ENCODE data around the gene KCNJ16. TPM values are rescaled to one million over a fixed set of nuclear protein-coding genes. Genes with fewer than 3 reads are reported as not detected.
"Not testable (repeated sequence)": the region's sequence is repeated elsewhere in the genome, so short reads cannot be mapped to it uniquely, and the experiment has no call there.

The KCNJ16 gene
- total RNA-seq, 1 donor from 2014 or later, result 16.6 TPM

GRCh38 chr17:70041540-70041939, 33.5 kb upstream of the KCNJ16 start:
- no peak for TF ChIP-seq CTCF (IDR thresholded peaks at IDR 0.05; ENCODE audit: unreplicated experiment)
- Mint-ChIP-seq H3K9me3 (ENCODE audit: low read depth) (no peaks in the 10 kb centered on the region), H3K36me3 (ENCODE audit: insufficient read depth) (no peaks in the 10 kb centered on the region), H3K4me1 (ENCODE audit: low read depth) (peaks cover 4% of the 10 kb centered on the region), H3K4me3 (ENCODE audit: low read depth) (no peak overlapping the region), H3K27me3 (no peaks in the 10 kb centered on the region), H3K27ac (no peak overlapping the region)
- DNase-seq (ENCODE audit: low spot score, unreplicated experiment), result no peak

- not testable (repeated sequence) for H3K4me3 Mint-ChIP-seq (ENCODE audit: low read depth); H3K27ac Mint-ChIP-seq; H3K36me3 Mint-ChIP-seq (ENCODE audit: insufficient read depth); H3K4me1 Mint-ChIP-seq (ENCODE audit: low read depth); DNase-seq (ENCODE audit: low spot score, unreplicated experiment); H3K27me3 Mint-ChIP-seq; H3K9me3 Mint-ChIP-seq (ENCODE audit: low read depth)
These were observed 29.2 kb upstream of the KCNJ16 start for GRCh38 chr17:70045780-70046179.

GRCh38 chr17:70047619-70048419, 27.2 kb upstream of the KCNJ16 start:
- H3K27me3 Mint-ChIP-seq, result no peaks in the 10 kb centered on the region
- no peak overlapping the region for H3K27ac Mint-ChIP-seq
- H3K9me3 Mint-ChIP-seq (ENCODE audit: low read depth), result no peaks in the 10 kb centered on the region
- TF ChIP-seq CTCF (IDR thresholded peaks at IDR 0.05; ENCODE audit: unreplicated experiment), result no peak
- DNase-seq (ENCODE audit: low spot score, unreplicated experiment), result no peak
- peaks cover 11% of the 10 kb centered on the region for H3K4me1 Mint-ChIP-seq (ENCODE audit: low read depth)
- H3K36me3 Mint-ChIP-seq (ENCODE audit: insufficient read depth), result no peaks in the 10 kb centered on the region
- no peak overlapping the region for H3K4me3 Mint-ChIP-seq (ENCODE audit: low read depth)

GRCh38 chr17:70049801-70050591, 25.0 kb upstream of the KCNJ16 start:
- Mint-ChIP-seq H3K36me3 (ENCODE audit: insufficient read depth) (no peaks in the 10 kb centered on the region), H3K27ac (no peak overlapping the region), H3K9me3 (ENCODE audit: low read depth) (no peaks in the 10 kb centered on the region), H3K4me1 (ENCODE audit: low read depth) (peaks cover 28% of the 10 kb centered on the region), H3K4me3 (ENCODE audit: low read depth) (no peak overlapping the region), H3K27me3 (no peaks in the 10 kb centered on the region)
- no peak for TF ChIP-seq CTCF (IDR thresholded peaks at IDR 0.05; ENCODE audit: unreplicated experiment)
- DNase-seq (ENCODE audit: low spot score, unreplicated experiment), result no peak

- Mint-ChIP-seq H3K4me1 (ENCODE audit: low read depth) (peaks cover 37% of the 10 kb centered on the region), H3K36me3 (ENCODE audit: insufficient read depth) (no peaks in the 10 kb centered on the region), H3K27ac (no peak overlapping the region), H3K27me3 (no peaks in the 10 kb centered on the region), H3K9me3 (ENCODE audit: low read depth) (no peaks in the 10 kb centered on the region), H3K4me3 (ENCODE audit: low read depth) (no peak overlapping the region)
- no peak for TF ChIP-seq CTCF (IDR thresholded peaks at IDR 0.05; ENCODE audit: unreplicated experiment)
- no peak for DNase-seq (ENCODE audit: low spot score, unreplicated experiment)
These were observed 24.1 kb upstream of the KCNJ16 start for GRCh38 chr17:70050931-70051330.

All from progenitor cell of endocrine pancreas (in vitro differentiated cells).